NCI-H446 treated with DMSO at 0.1 percent for 48 hours (cell line): ENCODE measurements around the gene SLC16A7.

Experiments used
- DNase-seq: peaks from one replicate; lab custom pipeline; 2025; lab: John Stamatoyannopoulos, UW

The SLC16A7 gene

DNA sequence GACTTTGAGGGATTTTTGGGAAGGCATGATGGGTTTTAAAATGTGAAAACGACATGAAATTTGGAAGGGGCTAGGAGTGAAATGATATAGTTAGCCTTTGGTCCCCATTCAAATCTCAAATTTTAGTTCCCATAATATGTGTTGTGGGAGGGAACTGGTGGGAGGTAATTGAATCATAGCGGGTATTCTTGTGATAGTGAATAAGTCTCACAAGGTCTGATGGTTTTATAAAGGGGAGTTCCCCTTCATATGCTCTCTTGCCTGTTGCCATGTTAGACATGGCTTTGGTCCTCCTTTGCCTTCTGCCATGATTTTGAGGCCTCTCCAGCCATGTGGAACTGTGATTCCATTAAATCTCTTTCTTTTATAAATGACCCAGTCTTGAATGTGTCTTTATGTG is 72.8 kb downstream of the SLC16A7 start:
- no peak for DNase-seq

DNA sequence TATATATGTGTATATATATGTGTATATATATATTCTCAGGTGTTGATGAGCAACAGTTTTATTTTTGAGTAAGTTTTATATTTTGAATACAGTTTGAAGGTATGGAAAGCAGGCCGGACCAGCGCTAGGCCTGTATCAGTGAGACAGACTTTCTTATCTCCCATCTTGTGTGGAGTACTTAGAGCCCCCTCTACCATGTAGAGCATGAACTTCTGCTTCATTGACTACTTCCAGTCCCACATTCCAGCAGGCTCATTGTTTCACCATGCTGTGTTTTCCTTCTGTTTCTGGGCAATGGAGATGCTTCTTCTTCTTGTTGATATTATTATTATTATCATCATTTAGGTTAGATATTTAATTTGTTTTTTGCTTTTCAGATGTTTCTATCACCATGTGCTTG is 76.4 kb downstream of the SLC16A7 start:
- no peak for DNase-seq

DNA sequence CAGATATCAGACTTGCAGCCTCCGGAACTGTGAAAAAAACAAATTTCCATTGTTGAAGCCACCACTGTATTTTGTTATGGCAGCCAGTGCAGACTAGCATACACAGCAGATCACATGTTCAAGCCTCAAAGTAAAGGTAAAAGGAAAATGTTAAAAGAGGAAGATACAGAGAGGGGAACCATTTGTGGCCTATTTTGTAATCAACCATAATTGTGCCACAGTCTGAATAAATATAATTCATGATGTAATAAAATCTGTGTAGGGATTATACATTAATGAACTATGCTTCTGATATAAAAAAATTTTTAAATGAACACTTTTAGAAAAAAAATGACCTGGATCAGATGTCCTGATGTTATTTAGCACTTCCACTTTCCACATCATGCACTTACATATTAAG is 79.6 kb downstream of the SLC16A7 start:
- no peak for DNase-seq

GRCh38 chr12:59677857-59678256 is 82.0 kb downstream of the SLC16A7 start:
- DNase-seq: no peak

DNA sequence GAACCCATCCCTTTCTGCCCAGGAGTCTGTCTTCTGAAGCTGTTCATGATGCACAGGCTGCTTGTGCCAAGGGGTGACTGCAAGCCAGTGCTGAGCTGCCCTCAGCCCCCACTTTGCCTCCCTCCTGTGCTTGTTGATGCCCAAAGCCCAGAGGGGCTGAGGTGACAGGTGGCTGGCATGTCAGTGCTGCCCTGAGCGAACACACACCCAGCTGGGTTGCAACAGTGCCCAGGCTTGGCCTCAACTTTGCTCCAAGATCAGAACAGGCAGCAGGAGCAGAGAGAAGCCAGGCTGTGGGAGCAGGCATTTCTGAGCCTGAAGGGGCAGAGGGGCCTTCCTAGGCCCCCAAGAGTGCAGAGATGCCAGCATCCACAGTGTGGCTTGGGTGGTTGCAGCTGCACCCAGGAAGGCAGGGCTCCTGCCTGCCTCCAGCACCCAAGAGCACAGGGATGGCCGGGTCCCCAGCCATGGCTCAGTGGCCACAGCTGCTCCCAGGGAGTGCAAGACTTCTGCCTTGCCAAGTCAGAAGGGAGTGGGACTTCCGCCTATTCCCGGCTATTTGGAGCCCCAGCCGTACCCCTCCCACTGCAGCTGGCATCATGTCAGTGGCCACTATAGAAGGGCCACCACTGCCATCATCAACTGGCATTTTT is 83.1 kb downstream of the SLC16A7 start:
- DNase-seq: peak; percentile 37

GRCh38 chr12:59689776-59690175 is 93.9 kb downstream of the SLC16A7 start:
- DNase-seq: no peak

DNA sequence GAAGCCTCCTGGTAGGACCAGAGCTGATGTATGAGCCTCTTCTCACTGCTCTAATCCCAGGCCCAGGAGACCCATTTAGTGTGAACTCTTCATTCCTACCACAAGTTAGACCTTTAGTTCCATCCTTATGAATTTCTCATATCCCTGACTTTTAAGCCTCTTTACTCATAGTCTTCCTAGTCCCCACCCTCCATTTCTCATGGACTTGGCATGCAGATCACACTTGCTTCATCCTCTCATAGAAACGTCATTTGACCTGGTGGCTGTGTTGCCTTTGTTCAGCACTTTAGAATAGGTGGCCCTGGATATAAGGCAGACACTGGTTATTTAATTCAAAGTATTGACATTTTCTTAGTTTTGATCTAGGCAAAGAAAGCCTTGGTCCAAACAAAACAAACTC is 99.5 kb downstream of the SLC16A7 start:
- no peak for DNase-seq

DNA sequence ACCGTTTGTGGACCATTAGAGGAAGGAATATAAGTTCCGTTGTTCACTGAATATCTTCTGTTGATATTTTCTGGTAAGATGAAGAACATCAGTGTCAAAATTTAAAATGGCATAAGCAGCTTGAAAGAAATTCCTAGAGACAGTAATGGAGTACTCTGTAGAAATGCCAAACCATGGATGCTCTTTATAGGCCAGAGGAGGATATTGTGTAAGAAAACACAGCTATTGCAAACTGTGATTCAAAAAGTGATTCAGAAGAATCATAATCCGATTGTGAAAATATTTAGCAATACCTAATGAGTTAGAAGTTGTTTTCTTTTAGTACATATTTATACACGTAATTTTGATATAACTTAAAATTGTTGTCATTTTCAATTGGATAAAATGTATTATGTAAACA is 102.8 kb downstream of the SLC16A7 start:
- no peak for DNase-seq

DNA sequence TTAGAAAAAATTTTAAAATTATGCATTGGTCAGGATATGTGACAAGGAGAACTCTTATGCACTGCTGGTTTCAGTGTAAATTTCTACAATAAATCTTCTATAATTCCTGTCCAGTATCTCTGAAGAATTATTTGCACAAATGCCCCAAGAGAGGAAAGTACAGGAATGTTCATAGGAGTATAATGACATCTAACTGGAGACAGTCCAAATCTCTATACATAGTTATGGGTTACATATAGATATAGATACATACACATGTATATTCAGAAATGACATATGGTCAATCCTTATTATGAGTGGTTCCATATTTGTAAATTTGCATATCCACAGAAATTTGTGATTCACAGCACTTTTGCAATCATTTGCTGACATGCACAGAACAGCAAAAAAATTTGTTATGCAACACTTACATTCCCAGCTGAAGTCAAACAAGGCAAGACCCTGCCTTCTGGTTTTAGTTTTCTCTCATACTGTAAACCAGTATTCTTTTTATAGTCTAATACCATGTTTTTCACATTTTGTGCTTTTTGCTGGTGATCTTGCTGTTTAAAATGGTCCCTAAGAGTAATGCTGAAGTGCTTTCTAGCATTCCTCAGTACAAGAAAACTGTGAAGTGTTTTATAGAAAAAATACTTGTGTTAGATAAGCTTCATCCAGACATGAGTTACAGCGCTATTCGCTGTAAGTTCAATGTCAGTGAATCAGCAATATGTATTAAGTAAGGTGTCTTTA is 103.8 kb downstream of the SLC16A7 start:
- no peak for DNase-seq

DNA sequence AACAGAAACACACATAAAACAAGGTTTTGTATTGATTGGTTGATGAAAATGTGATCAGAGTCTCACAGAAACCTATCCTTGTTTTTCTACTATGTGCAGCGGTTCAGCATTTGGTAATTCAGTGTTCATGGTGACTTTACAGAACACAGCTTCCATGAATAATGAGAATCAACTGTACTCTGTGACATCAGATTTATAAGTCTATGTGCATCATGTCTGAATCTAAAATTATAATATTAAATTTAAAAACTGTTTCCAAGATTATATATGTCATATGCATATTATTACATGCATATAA is 104.3 kb downstream of the SLC16A7 start:
- no peak for DNase-seq

DNA sequence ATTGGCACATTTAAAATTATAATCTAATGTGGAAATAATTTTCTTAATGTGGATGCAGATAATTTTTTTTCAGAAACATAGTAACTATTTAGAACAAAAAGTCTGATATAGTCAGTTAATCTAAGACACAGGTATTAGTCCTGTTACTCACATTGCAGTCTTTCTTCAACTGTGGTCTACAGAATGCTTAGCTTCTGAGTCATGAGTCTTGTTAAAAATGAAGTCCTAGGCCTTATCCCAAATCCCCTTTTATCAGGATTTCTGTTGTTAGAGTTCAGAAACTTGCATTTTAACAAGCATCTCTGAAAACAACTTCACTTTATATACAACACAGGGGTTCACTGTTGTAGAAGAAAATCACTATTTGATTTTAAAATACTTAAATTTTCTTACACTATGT is 112.2 kb downstream of the SLC16A7 start:
- no peak for DNase-seq

GRCh38 chr12:59708484-59708883 is 112.7 kb downstream of the SLC16A7 start:
- DNase-seq: no peak

- no peak for DNase-seq
Observed at GRCh38 chr12:59710004-59710628, 114.3 kb downstream of the SLC16A7 start.

DNA sequence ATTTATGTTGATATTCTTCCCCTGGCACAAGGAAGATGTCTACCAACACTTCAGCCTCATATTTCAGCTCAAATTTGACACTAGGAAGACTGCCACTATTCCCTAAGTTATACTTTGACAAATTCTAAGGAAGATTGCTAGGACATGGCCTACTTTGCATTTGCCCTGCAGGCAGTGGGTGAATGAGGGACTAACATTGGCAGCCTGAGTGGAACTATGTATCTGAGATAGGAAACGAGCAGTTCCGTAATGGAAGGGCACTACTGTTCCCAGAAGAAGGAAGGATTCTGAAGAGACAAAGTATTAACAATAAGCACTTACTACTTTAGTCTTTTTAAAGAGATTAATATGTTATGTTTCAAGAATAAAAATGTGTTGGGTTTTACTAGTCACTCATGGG is 115.1 kb downstream of the SLC16A7 start:
- no peak for DNase-seq

DNA sequence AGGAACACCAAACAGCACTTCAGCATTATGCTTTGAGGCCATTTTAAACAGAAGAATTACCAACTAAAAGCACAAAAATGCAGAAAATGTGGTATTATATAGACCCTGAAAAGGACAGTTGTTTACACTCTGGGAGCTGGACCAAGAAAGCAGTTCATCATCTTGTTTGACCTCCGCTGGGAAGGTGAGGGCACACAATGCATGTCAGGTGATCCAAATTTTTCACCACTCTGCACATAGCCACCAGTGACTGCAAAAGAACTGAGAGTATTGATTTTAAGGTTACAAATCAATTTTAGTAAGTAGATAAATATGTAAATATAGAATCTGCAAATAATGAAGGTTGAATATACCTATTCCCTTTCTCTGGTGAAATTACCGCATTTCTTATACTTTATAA is 119.6 kb downstream of the SLC16A7 start:
- no peak for DNase-seq

- DNase-seq: no peak
Observed at GRCh38 chr12:59716043-59716442, 120.2 kb downstream of the SLC16A7 start.

DNA sequence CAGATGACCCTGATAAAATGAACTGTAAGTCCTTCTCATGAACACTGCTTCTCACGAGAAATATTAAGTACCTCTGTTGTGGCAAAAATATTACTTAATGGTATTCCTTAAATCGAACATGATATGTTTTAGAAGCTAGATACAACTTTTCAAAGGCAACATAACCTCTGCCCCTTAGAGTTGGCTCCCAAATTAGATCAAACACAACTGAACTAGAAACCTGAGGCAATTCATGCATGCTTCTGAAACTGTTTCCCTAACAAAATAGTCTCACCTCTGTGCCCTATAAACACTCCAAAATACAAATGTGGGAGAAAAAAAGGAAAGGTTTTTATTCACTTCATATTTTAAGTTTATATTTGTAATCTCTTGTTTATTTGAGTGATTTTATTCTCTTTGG is 121.6 kb downstream of the SLC16A7 start:
- DNase-seq: no peak

DNA sequence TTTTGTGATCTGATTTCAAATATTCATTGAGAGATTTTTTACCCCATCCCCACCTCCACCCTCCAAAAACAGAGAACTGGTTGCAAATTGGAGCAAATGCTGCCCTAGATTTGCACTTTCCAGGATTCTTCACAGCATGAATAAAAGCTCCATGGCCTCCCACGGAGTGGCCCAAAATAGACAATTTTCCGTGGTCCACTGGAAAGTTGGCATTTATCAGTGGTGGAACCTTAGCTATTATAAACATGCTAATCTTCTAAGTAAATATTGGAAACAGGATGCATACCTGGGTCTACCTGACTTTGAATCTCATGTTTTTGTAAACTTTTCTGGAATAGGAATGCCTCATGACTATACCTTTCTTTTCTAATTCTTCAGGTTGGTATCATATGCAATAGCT is 123.9 kb downstream of the SLC16A7 start:
- DNase-seq: no peak

DNA sequence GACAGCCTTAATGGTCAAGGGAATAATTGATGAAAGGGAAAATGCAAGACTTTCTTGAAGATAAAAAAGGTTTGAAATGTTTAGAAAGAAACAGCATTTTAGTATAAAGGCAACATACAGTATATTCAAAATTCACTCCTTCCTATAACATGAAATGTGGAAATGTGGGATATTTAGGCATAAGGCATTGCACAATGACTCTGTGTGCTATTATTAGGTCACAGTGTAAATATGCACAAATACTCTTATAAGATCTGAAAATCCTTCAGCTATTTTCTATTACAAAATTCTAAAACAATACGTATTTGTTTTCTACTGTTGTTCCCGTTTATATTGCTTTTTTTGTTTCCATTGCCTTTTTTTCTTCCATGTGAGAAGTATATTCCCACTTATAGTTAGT is 127.7 kb downstream of the SLC16A7 start:
- no peak for DNase-seq

DNA sequence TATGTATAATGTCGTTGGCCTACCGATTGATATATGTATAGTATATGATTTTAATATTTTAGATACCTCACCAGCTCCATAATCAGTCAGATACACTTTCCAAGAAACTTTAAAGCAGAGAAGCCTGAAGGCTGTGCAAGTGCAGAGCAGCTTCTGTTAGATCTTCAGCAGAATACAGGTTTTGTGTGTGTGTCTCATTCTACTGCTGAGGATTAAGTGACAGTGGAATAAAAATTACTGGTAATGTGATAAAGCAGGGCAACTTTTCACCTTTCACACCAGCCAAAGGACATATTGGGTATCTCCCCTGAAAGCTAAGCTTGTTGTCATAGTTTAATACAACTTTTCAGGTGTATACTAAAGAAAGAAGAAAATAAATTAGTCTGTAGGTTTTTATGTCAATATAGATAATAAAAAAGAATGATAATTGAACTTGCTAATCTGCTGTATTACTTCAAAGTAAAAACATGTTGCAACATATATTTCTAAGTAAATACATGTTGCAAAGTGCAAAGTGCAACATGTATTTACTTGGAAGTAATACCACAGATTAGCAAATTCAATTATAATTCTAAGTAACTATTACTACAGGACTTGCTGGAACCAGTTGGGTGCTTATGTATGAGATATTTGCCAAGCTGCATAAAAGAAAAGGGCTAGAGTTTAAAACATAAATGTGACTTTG is 128.3 kb downstream of the SLC16A7 start:
- no peak for DNase-seq

DNA sequence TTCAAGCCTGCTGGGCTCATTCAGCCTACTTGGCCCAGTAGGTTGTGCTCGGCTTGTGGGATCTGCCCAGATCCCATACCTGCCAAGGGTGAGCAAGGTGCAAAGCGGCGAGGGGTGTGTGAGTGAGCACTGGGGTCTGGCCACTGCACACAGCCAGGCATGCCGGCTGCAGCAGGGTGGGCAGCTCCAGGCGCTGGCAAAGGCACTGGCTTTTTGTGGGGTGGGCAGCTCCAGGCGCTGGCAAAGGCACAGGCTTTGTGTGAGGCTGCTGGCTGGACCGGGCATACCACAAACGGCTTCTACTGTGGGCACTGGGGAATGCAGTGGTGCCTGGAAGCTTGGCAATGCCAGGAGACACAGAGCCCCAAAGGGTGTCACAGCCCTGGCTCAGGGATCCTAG is 137.4 kb downstream of the SLC16A7 start:
- no peak for DNase-seq

DNA sequence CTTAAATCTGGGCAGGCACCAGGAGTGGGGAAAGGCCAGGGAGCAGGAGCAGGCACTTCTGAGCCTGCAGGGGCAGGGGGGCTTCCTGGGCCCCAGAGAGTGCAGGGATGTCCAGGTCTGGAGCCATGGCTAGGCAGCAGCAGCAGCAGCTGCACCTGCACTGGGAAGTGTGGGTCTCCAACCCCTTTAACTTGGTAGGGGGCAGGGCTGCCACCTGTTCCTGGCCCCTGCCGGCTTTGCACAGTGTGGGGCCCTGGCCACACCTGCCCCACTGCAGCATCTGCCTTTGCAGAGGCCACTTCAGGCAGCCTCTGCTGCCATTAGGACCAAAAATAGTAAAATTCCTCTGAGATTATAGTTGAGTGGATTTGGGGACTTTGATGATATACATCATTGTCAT is 138.5 kb downstream of the SLC16A7 start:
- DNase-seq: no peak

- DNase-seq: no peak
Observed at GRCh38 chr12:59735231-59735630, 139.4 kb downstream of the SLC16A7 start.
